GM18868 (cell line): ENCODE results near the gene UBE2O.
"Not testable (repeated sequence)": the region's sequence is repeated elsewhere in the genome, so short reads cannot be mapped to it uniquely, and the experiment has no call there.

Experiments used
- ATAC-seq: cut with Tn5 transposase; IDR thresholded peaks from one replicate; pipeline ENCODE4 v1.9.1; 2021; ENCODE audit warnings: mild to moderate bottlenecking, moderate library complexity; ENCODE audit not compliant: unreplicated experiment

UBE2O gene

DNA sequence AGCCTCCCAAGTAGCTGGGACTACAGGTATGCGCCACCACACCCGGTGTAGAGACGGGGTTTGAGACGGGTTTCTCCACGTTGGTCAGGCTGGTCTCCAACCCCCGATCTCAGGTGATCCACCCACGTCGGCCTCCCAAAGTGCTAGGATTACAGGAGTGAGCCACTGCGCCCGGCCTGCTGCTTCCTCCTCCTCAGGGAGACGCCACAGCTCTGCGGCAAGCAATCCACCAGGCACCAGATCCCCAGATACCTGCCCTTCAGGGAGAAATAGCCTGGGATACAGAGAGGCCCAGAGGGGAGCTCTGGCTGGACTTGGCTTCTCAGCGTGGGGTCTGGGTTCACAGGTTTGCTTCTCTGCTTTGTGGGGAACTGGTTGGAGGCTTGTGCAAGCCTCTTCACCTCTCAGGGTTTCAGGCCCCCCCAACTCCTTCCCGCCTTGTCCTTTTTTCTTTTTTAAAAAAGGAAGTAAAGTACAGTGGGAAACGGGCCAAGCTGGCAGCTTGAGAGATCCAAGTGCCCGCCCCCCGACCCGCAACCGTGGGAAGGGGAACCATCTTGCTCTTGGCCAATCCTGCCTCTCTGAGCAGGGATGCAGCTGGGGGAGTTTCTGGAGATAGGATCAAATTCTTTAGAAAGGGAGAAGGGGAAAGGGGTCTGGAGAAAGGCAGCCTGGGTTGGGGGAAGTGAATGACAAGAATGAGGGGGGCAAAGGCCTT lies 71.2 kb downstream of the UBE2O start:
- ATAC-seq, result no peak

DNA sequence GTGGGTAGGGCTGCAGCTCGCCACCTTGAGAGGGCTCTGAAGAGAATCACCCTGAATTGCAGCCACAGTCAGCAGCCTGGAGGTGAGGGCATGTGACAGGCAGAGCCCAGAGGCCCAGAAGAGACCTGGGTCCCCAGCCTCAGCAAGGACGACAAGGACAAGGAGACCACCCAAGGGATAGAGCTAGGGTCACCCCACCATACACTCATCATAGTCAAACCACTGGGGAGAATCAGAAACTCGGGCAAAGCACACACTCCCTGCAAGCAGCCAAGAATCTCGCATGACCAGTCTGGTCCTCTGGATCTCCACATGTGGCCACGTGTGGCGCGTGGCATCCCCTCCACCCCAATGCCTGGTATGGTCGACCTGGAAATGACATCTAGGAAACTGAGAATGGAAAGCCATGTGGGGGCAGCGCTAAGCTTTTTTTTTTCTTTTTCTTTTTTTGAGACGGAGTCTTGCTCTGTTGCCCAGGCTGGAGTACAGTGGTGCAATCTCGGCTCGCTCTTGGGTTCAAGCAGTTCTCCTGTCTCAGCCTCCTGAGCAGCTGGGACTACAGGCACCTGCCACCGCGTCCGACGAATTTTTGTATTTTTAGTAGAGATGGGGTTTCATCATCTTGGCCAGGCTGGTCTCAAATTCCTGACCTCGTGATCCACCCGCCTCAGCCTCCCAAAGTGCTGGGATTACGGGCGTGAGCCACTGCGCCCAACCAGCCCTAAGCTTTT lies 73.1 kb downstream of the UBE2O start:
- ATAC-seq, result no peak

DNA sequence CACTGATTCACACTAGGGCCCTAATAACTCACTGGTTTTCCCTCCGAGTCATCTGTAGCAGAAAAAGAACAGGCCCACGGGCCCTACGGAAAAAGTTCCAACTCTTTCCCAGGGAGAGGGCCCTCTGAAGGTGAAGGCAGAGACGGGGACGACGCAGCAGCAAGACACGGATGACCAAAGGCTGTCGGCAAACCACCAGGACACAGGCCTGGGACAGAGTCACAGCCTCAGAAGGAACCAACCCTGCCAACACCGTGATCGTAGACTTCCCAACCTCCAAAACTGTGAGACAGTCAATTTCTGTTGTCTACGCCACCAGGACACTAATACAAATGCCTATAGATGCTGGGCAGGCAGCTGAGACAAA lies 73.7 kb downstream of the UBE2O start:
- ATAC-seq, result no peak

DNA sequence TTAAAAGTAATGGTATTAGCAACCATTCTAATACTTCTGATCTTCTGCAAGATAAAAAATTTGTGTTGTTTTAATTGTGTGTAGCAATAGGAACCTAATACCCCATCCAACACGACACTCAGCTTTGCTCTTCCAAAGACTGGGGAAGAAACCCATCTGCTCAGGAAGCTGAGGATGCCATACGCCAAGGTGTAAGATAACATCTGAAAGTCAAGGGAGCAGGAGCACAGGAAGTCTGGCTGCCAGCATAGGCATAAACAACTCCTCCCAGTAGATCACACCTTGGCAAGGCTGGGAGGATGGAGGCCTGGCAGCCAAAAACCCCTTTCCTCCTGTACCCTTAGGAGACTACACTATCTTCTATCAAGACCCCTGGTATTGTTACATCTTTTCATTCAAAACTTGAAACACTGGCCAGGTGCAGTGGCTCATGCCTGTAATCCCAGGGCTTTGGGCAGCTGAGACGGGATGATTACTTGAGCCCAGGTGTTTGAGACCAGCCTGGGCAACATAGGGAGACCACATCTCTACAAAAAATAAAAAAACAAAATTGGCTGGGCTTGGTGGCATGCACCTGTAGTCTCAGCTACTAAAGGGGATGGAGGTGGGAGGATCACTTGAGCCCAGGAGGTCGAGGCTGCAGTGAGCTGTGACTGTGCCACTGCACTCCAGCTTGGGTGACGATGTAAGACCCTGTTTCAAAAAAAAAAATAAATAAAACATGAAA lies 74.2 kb downstream of the UBE2O start:
- no peak for ATAC-seq

- ATAC-seq, result no peak
These were observed 76.4 kb downstream of the UBE2O start for GRCh38 chr17:76376318-76377133.

DNA sequence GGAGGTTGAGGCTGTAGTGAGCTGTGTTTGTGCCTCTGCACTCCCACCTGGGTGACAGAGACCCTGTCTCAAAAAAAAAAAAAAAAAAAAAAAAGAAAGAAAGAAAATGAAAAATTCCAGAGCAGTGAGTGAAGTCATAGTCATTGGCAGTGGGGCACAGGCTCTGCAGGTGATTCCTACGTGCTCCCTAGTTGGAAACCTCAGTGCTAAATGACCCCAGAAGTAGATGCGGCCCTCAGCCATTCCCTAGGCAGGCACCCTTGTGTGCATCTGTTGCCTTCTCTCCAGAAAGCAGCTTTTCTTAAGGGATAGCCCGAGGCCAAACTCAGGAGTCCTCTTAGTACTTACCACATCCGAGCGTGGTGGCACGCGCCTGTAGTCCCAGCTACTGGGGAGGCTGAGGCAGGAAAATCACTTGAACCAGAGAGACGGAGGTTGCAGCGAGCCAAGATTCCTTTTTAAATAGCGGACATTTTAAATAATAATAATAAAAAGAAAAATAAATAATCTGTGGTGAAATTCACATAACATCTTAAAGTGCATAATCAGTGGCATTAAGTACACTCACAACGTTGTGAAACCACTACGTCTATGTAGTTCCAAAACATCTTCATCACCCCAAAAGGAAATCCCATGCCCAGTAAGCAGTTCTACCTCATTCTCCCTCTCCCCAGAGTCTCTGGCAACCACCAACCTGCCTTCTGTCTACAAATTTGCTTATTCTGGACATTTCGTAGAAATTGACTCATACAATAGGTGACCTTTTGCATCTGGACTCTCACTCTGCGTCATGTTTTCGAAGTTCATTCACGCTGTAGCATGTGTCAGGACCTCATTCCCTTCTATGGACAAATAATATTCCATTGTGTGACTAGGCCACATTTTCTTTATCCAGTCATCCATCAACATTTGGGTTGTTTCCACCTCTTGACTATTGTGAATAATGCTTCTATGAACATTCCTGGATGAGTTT lies 81.0 kb downstream of the UBE2O start:
- no peak for ATAC-seq

- no peak for ATAC-seq
These were observed 82.5 kb downstream of the UBE2O start for GRCh38 chr17:76370261-76370993.

GRCh38 chr17:76369804-76370203 lies 83.1 kb downstream of the UBE2O start:
- no peak for ATAC-seq

DNA sequence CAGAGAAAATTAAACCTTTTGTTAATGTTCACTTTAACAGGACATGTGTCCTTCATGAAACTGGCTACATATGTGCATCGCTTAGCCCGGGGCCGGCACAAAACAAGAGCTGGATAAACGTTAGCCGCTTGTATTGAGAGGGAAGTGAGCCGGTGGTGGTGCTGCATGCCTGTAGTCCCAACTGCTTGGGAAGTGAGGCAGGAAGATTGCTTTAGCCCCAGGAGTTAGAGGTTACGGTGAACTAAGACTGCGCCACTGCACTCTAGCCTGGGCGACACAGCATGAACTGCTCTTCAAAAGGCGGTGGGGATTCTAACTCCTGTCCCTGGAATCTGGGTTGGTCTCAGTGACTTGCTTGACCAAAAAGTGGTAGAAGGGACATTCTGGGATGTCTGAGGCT lies 83.6 kb downstream of the UBE2O start:
- no peak for ATAC-seq

DNA sequence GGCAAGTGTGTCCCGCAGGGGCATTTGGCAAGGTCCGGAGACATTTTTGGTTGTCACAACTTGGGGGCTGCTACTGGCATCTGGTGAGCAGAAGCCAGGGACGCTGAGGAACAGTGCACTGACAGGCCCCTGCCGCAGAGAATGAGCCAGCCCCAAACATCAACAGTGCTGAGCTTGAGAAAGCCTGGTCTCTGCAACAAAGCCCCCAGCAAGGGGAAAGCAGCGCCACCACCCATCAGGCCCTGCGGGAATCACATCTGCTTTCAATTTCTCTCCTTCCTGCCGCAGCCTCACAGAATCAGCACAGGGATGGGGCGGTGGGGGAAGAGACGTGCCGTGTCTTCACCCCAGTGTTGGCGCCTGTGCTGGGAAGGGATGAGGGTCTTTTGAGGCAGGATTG lies 84.4 kb downstream of the UBE2O start:
- ATAC-seq, result no peak

DNA sequence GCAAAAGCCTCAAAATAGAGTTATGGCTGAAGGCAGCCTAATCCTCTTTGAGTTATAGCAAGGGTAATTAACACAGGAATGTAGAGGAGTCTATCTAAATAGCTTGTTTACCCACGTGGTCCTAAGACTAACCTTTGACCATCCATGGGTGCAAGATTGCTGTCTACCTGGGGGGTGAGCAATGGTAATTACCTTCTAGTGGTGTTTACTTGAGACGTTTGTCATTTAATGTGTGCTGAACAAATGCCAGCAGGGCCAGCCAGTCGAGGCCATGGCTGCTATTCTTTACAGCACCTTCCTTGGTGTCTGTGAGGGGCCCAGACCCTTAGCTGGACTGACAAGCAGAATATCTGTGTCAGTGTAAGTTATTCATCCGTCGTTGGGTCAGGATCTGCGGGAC lies 85.3 kb downstream of the UBE2O start:
- ATAC-seq, result no peak

DNA sequence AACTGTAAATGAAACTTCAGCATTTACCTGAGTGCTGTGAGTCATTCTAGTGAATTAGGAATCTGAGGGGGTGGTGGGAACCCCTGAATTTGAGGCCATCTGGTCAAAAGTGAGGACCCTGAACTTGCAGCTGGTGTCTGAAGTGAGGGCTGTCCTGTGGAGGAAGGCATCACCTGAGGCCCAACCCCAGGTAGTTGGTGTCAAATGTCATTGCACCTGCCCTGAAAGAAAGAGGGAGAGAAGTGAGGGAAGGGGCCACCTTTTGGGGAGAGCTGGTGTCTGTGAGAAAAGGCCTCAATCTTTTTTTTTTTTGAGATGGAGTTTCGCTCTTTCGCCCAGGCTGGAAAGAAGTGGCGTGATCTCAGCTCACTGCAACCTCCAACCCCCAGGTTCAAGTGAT lies 86.7 kb downstream of the UBE2O start:
- no peak for ATAC-seq

- no peak for ATAC-seq
These were observed 87.6 kb downstream of the UBE2O start for GRCh38 chr17:76365256-76365903.

- no peak for ATAC-seq
These were observed 89.7 kb downstream of the UBE2O start for GRCh38 chr17:76363107-76363842.

DNA sequence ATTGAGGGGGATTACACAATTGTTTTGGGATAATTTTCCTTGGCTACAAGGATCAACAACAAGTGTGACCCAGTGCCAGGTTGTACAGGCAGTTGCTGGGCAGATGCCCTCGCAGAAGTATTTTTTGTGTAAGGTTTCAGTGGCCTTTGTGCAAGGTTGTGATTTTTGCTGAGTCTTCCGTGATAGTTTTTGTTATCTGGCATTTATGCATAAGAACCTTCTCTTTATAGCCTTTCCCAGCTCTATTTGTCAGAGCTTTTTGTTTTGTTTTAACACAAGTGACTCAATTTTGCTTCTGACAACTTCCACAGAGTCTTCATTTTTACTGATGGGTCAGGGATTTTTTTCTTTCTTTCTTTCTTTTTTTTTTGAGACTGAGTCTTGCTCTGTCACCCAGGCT lies 92.5 kb downstream of the UBE2O start:
- no peak for ATAC-seq

- not testable (repeated sequence) for ATAC-seq
These were observed 93.2 kb downstream of the UBE2O start for GRCh38 chr17:76359776-76360175.

DNA sequence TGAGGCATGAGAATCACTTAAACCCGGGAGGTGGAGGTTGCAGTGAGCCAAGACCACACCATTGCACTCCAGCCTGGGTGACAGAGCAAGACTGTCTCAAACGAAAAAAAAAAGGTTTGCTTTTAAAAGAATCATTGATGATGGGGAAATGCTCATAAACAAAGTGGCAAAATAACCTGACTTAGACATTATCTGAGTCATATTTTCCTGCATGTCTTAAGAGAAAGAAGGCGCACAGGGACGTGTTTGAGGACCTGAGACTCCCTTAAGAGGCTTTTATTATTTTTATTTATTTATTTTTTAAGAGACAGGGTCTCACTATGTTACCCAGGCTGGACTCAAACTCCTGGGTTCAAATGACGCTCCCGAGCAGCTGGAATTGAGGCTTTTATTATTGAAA lies 93.6 kb downstream of the UBE2O start:
- no peak for ATAC-seq

DNA sequence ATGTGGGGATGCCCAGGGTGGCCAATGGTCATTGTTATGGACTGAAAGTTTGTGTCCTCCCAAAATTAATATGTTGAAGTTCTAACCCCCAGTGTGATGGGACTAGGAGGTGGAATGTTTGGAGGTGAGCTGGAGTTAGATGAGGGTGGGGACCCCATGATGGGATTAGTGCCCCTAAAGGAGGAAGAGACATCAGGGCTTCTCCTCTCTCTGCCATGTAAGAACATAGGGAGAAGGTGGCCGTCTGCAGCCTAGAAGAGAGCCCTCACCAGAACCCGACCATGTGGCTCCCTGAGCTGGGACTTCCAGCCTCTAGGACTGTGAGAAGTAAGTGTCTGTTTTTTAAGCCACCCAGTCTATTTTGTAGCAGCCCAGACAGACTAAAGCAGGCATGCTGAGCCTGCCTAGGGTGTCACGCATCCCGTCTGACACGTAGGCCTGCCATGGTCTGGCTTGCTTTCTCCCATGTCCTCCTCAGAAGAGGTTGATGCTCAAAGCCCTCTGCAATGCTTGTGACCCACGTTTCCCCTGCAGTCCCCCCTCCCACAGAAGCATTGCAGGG lies 95.3 kb downstream of the UBE2O start:
- no peak for ATAC-seq
